ENCODE measurements around the gene PPP1R3G.

GRCh38 chr6:5103250-5103649 lies 18.1 kb downstream of the PPP1R3G start:
- no peak for TF ChIP-seq CTCF (optimal IDR thresholded peaks at IDR 0.05 in 1 of 3, IDR thresholded peaks at IDR 0.05 in 1 of 3, conservative IDR thresholded peaks at IDR 0.05 in 1 of 3; ENCODE audit: extremely low read depth in 1 of 3, insufficient read depth in 2 of 3, low read length in 3 of 3)
- no peak for TF ChIP-seq EZH2 (IDR thresholded peaks at IDR 0.05; ENCODE audit: low read length)

Data from keratinocyte (primary cell).